Effector CD4-positive, alpha-beta T cell (primary cell): Measurements from ENCODE around the gene SLC16A13.
"Not testable (repeated sequence)": the region's sequence is repeated elsewhere in the genome, so short reads cannot be mapped to it uniquely, and the experiment has no call there.

Source experiments
- DNase-seq: peaks from one replicate; pipeline ENCODE4 v3.0.0-alpha.2; 2020

The SLC16A13 gene

DNA sequence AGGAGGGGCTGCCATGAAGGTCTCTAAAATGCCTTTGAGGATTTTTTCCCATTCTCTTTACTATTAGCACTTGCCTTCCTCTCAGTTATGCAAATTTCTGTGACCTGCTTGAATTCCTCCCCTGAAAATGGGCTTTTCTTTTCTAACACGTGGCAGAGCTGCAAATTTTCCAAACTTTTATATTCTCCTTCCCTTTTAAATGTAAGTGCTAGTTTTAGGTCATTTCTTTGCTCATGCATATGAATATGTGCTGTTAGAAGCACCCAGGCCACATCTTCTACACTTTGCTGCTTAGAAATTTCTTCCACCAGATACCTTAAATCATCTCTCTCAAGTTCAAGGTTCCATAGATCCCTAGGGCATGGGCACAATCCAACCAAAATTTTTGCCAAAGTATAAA lies 32.5 kb downstream of the SLC16A13 start:
- no peak for DNase-seq

- DNase-seq, result no peak
Observed at GRCh38 chr17:7070712-7071111, 34.9 kb downstream of the SLC16A13 start.

DNA sequence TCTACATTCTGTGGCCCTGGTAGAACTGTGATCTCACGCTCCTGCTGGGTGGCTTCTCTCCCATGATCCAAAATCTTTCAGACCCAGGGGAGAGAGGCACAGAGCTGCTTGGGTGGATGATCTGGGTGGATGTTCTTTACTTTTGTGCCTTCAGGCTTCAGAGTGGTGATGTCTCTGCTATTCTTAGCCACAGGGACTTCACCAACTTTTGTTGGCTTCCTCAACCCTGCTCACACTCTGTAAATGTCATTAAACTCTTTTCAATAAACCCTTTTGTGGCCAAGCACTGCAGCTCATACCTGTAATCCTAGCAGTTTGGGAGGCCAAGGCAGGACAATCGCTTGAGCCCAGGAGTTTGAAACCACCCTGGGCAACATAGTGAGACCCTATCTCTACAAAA lies 36.6 kb downstream of the SLC16A13 start:
- DNase-seq, result no peak

GRCh38 chr17:7074931-7075330 lies 39.1 kb downstream of the SLC16A13 start:
- DNase-seq, result no peak

GRCh38 chr17:7077911-7078546 lies 42.2 kb downstream of the SLC16A13 start:
- DNase-seq, result no peak

- DNase-seq, result no peak
Observed at GRCh38 chr17:7078711-7079110, 42.9 kb downstream of the SLC16A13 start.

DNA sequence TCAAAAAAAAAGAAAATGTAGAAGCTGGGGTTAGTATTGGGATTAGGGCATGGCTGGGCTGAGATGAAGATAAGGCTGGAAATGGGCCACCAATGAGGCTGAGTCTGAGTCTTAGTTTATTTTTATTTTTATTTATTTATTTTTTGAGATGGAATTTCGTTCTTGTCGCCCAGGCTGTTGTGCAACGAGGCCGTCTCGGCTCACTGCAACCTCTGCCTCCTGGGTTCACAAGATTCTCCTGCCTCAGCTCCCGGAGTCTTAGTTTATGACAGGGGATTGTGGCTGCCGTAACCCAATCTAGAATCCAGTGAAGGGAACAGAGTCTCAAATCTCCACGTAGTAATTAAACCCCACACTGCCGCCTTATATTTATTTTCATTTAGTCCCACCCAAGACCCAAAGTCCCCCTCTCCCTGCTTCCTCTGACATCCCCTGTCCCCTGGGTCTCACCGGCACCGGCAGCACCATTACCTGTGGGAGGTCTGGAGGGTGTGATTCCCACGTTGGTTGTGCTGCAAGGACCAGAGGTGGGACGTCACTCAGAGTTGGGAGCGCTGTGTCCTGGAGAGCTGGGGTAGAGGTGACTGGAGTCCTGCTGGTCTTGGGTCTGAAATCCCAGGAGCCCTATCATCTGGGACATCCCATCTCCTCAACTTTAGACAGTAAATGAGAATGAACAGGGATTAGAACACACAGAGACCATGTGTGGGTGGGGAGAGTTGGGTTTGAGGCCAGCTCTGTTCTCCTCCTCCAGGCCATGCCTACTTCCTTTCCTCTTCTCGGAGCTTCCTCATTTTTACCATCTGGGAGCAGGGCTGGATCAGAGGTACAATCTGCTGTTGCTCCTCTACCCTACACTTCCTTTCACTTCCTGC lies 44.0 kb downstream of the SLC16A13 start, which contains the start of gene CLEC10A:
Gene CLEC10A (minus strand): TSS at position 671 of the 875 bp plus-strand sequence. CDS start 1,439 bp downstream, outside the sequence.
- DNase-seq, result no peak

- no peak for DNase-seq
Observed at GRCh38 chr17:7080456-7081041, 44.7 kb downstream of the SLC16A13 start.

DNA sequence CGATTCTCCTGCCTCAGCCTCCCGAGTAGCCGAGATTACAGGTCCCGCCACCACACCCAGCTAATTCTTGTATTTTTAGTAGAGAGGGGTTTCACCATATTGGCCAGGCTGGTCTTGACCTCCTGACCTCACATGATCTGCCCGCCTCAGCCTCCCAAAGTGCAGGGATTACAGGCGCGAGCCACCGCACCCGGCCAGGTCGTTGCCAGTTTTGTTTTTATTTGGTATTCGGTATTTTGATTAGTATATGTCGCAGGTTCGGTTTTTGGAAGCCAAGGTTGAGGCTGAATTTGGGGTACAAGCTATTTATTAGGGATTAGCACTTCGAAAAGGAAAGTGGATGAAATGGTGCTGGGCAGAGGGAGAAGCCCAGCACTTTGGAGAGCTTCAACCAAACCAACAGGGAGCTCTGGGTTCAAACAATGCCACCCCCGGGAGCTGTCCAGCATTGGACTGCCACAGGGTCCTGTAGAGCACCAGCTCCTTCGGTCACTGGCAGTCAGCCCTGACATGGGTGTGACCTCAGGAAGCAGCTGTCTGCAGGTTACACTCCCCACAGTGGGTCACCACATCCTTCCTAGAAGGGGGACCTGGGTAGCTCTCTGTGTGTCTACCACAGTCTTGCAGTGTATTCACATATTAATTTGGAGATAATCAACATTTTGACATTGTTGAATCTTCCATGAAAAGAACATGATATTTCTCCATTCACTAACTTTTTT lies 45.7 kb downstream of the SLC16A13 start:
- no peak for DNase-seq

DNA sequence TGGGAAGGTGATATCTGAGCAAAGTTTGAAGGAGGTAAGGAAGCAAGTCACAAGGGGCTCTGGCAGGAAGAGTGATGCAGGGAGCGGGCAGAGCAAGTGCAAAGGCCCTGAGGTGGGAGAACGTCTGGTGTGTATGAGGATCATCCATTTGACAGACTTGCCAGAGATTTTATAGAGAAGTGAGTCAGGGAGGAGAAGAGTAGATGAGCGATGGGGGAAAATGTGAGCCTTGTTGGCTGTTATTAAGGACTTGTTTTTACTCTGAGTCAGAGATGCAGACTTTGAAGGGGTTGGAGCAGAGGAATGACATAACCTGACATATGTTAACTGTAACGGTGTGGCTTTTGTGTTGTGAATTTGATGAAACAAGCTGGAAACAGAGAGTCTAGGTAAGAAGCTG lies 47.8 kb downstream of the SLC16A13 start:
- no peak for DNase-seq

DNA sequence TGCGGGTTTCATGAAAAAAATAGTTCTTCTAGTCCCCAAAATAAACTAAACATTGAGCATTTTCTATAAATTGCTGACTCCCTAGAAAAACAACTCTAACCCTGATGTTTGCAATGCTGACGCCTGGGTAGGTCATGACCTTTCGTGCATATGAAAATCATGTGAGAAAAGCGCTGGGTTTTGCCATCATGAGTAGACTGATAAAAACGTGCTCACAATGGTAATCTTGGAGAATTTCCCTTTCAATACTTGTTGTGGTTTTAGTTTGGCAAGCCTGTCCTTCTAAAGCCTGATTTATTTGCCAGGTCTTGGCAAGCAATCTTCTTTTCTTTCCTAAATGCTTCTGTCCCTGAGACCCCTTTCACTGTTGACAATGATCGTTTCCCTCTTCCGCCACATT lies 48.3 kb downstream of the SLC16A13 start:
- DNase-seq, result no peak

DNA sequence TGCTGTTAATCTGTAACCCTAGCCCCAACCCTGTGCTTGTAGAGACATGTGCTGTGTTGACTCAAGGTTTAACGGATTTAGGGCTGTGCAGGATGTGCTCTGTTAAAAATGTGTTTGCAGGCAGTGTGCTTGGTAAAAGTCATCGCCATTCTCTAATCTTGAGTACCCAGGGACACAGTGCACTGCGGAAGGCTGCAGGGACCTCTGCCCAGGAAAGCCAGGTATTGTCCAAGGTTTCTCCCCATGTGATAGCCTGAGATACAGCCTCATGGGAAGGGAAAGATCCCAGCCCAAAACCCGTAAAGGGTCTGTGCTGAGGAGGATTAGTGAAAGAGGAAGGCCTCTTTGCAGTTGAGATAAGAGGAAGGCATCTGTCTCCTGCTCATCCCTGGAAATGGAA lies 52.6 kb downstream of the SLC16A13 start:
- DNase-seq, result not testable (repeated sequence)

GRCh38 chr17:7089570-7089969 lies 53.8 kb downstream of the SLC16A13 start:
- not testable (repeated sequence) for DNase-seq
